ENCODE results near the gene ASPDH. TPM values are rescaled to one million over a fixed set of nuclear protein-coding genes. Genes with fewer than 3 reads are reported as not detected.

ASPDH gene
- total RNA-seq, 1 donor from 2014 or later: not detected

- peak; percentile 4 for DNase-seq (ENCODE audit: low read depth)
- H3K27ac ChIP-seq (ENCODE audit: low read depth, low read length): no peak overlapping the region
- no peaks in the 10 kb centered on the region for H3K36me3 ChIP-seq (ENCODE audit: insufficient read depth, low read length)
- Mint-ChIP-seq H3K36me3 (ENCODE audit: low read depth, unreplicated experiment) (no peaks in the 10 kb centered on the region), H3K27me3 (ENCODE audit: low read depth, unreplicated experiment) (no peaks in the 10 kb centered on the region), H3K4me1 (ENCODE audit: low read depth, unreplicated experiment) (no peaks in the 10 kb centered on the region), H3K4me3 (ENCODE audit: unreplicated experiment) (no peak overlapping the region), H3K27ac (ENCODE audit: unreplicated experiment) (no peak overlapping the region), H3K9me3 (ENCODE audit: unreplicated experiment) (peaks cover 19% of the 10 kb centered on the region)
- H3K4me2 ChIP-seq (ENCODE audit: low read length): no peak overlapping the region
- no peaks in the 10 kb centered on the region for H3K4me1 ChIP-seq (ENCODE audit: insufficient read depth, low read length)
- H2AFZ ChIP-seq (ENCODE audit: low read depth, low read length): no peak overlapping the region
- TF ChIP-seq CTCF (IDR thresholded peaks at IDR 0.05; ENCODE audit: insufficient read depth, low read depth, low read length) (no peak), EZH2 (IDR thresholded peaks at IDR 0.05; ENCODE audit: insufficient read depth, low read length) (no peak)
- peaks cover 6% of the 10 kb centered on the region for H3K9me3 ChIP-seq (ENCODE audit: insufficient read depth, low read depth, low read length)
- no peak overlapping the region for H3K9ac ChIP-seq (ENCODE audit: low read length)
- H3K27me3 ChIP-seq (ENCODE audit: insufficient read depth, low read length): no peaks in the 10 kb centered on the region
- H3K4me3 ChIP-seq (ENCODE audit: insufficient read depth, low read depth, low read length): no peak overlapping the region
- FAIRE-seq: no peak
- H3K79me2 ChIP-seq (ENCODE audit: insufficient read depth, low read length): no peaks in the 10 kb centered on the region
- H4K20me1 ChIP-seq (ENCODE audit: insufficient read depth, low read length): no peaks in the 10 kb centered on the region
Measured at GRCh38 chr19:50537306-50537685, 23.6 kb upstream of the ASPDH start.

GRCh38 chr19:50536662-50537305 is 23.1 kb upstream of the ASPDH start:
- Mint-ChIP-seq H3K9me3 (ENCODE audit: unreplicated experiment) (peaks cover 15% of the 10 kb centered on the region), H3K27me3 (ENCODE audit: low read depth, unreplicated experiment) (no peaks in the 10 kb centered on the region), H3K4me1 (ENCODE audit: low read depth, unreplicated experiment) (no peaks in the 10 kb centered on the region), H3K27ac (ENCODE audit: unreplicated experiment) (no peak overlapping the region), H3K36me3 (ENCODE audit: low read depth, unreplicated experiment) (no peaks in the 10 kb centered on the region), H3K4me3 (ENCODE audit: unreplicated experiment) (no peak overlapping the region)
- Histone ChIP-seq H3K9ac (ENCODE audit: low read length) (no peak overlapping the region), H3K4me3 (ENCODE audit: insufficient read depth, low read depth, low read length) (no peak overlapping the region), H4K20me1 (ENCODE audit: insufficient read depth, low read length) (no peaks in the 10 kb centered on the region), H3K4me1 (ENCODE audit: insufficient read depth, low read length) (no peaks in the 10 kb centered on the region), H3K9me3 (ENCODE audit: insufficient read depth, low read depth, low read length) (peaks cover 8% of the 10 kb centered on the region), H3K27me3 (ENCODE audit: insufficient read depth, low read length) (no peaks in the 10 kb centered on the region), H2AFZ (ENCODE audit: low read depth, low read length) (no peak overlapping the region), H3K36me3 (ENCODE audit: insufficient read depth, low read length) (no peaks in the 10 kb centered on the region), H3K79me2 (ENCODE audit: insufficient read depth, low read length) (no peaks in the 10 kb centered on the region), H3K27ac (ENCODE audit: low read depth, low read length) (no peak overlapping the region), H3K4me2 (ENCODE audit: low read length) (no peak overlapping the region)
- DNase-seq (ENCODE audit: low read depth) (peak; percentile 2), FAIRE-seq (no peak)
- TF ChIP-seq EZH2 (IDR thresholded peaks at IDR 0.05; ENCODE audit: insufficient read depth, low read length) (no peak), CTCF (IDR thresholded peaks at IDR 0.05; ENCODE audit: insufficient read depth, low read depth, low read length) (no peak)

GRCh38 chr19:50535672-50536187 is 22.0 kb upstream of the ASPDH start:
- Mint-ChIP-seq H3K27me3 (ENCODE audit: low read depth, unreplicated experiment) (no peaks in the 10 kb centered on the region), H3K4me1 (ENCODE audit: low read depth, unreplicated experiment) (no peaks in the 10 kb centered on the region), H3K9me3 (ENCODE audit: unreplicated experiment) (peaks cover 18% of the 10 kb centered on the region), H3K4me3 (ENCODE audit: unreplicated experiment) (no peak overlapping the region), H3K36me3 (ENCODE audit: low read depth, unreplicated experiment) (no peaks in the 10 kb centered on the region), H3K27ac (ENCODE audit: unreplicated experiment) (no peak overlapping the region)
- Histone ChIP-seq H2AFZ (ENCODE audit: low read depth, low read length) (no peak overlapping the region), H3K79me2 (ENCODE audit: insufficient read depth, low read length) (no peaks in the 10 kb centered on the region), H3K9ac (ENCODE audit: low read length) (no peak overlapping the region), H3K4me1 (ENCODE audit: insufficient read depth, low read length) (no peaks in the 10 kb centered on the region), H3K36me3 (ENCODE audit: insufficient read depth, low read length) (no peaks in the 10 kb centered on the region), H3K27ac (ENCODE audit: low read depth, low read length) (no peak overlapping the region), H3K9me3 (ENCODE audit: insufficient read depth, low read depth, low read length) (peaks cover 8% of the 10 kb centered on the region), H3K4me3 (ENCODE audit: insufficient read depth, low read depth, low read length) (no peak overlapping the region), H3K4me2 (ENCODE audit: low read length) (no peak overlapping the region), H4K20me1 (ENCODE audit: insufficient read depth, low read length) (no peaks in the 10 kb centered on the region), H3K27me3 (ENCODE audit: insufficient read depth, low read length) (no peaks in the 10 kb centered on the region)
- no peak for FAIRE-seq
- TF ChIP-seq CTCF (IDR thresholded peaks at IDR 0.05; ENCODE audit: insufficient read depth, low read depth, low read length) (no peak), EZH2 (IDR thresholded peaks at IDR 0.05; ENCODE audit: insufficient read depth, low read length) (no peak)
- no peak for DNase-seq (ENCODE audit: low read depth)

Measured in astrocyte (in vitro differentiated cells and primary cell).